AG09309 (cell line): ENCODE measurements around the gene MEN1.

Source experiments
- DNase-seq: peaks from one replicate; pipeline ENCODE4 v3.0.0-alpha.2; 2010; ENCODE audit warnings: low read depth
- H3K4me3 ChIP-seq: 2 replicates; pipeline ENCODE4 v1.5.1; 2011; ENCODE audit warnings: mild to moderate bottlenecking, low read depth, low read length, moderate library complexity; ENCODE audit not compliant: control insufficient read depth
- TF ChIP-seq, protein P1 (sequence below): IDR thresholded peaks from 2 replicates; pipeline ENCODE4 v1.5.1; 2011; ENCODE audit warnings: mild to moderate bottlenecking, low read depth, low read length, inconsistent platforms; ENCODE audit not compliant: insufficient read depth, control insufficient read depth; ENCODE audit errors: missing control alignments

MEN1 gene

DNA sequence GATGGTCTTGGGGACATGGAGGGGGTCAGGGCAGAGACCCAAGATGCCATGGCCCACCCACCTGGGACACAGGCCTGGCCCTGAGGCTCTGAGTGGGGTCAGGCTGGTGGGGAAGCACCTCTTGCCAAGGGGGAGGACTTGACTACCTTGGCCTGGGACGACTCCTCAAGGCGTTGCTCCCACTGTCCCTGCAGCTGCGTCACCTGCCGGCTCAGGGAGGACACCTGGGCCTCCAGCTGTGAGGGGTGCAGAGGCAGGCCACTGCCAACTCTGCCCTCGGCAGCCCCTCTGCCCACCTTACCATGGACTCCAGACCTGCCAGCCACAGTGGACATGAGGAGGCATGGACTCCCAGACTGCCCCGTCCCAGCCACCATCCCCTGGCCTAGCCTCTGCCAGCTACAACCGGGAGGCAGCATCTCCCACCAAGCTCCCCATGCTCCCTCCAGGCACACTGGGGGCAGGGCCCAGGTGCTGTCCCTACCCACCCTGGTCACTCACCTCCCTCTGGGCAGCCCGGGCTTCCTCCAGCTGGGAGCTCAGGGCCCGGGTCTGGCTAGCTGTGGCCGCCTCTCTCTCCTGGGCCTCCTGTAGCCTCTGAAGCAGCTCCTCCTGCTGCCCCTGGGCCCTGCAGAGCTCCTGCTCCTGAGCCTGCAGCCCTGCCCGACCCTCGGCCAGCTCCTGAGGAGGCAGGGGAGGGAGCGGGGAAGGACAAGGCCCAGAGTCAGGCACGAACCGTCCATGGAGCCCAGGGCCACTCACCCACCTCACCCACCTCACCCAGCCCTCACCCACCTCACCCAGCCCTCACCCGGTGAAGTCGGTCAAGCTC, 25.5 kb upstream of the MEN1 start:
- no peak overlapping the region for H3K4me3 ChIP-seq
- TF ChIP-seq, protein P1, sequence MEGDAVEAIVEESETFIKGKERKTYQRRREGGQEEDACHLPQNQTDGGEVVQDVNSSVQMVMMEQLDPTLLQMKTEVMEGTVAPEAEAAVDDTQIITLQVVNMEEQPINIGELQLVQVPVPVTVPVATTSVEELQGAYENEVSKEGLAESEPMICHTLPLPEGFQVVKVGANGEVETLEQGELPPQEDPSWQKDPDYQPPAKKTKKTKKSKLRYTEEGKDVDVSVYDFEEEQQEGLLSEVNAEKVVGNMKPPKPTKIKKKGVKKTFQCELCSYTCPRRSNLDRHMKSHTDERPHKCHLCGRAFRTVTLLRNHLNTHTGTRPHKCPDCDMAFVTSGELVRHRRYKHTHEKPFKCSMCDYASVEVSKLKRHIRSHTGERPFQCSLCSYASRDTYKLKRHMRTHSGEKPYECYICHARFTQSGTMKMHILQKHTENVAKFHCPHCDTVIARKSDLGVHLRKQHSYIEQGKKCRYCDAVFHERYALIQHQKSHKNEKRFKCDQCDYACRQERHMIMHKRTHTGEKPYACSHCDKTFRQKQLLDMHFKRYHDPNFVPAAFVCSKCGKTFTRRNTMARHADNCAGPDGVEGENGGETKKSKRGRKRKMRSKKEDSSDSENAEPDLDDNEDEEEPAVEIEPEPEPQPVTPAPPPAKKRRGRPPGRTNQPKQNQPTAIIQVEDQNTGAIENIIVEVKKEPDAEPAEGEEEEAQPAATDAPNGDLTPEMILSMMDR: no peak
- no peak for DNase-seq

DNA sequence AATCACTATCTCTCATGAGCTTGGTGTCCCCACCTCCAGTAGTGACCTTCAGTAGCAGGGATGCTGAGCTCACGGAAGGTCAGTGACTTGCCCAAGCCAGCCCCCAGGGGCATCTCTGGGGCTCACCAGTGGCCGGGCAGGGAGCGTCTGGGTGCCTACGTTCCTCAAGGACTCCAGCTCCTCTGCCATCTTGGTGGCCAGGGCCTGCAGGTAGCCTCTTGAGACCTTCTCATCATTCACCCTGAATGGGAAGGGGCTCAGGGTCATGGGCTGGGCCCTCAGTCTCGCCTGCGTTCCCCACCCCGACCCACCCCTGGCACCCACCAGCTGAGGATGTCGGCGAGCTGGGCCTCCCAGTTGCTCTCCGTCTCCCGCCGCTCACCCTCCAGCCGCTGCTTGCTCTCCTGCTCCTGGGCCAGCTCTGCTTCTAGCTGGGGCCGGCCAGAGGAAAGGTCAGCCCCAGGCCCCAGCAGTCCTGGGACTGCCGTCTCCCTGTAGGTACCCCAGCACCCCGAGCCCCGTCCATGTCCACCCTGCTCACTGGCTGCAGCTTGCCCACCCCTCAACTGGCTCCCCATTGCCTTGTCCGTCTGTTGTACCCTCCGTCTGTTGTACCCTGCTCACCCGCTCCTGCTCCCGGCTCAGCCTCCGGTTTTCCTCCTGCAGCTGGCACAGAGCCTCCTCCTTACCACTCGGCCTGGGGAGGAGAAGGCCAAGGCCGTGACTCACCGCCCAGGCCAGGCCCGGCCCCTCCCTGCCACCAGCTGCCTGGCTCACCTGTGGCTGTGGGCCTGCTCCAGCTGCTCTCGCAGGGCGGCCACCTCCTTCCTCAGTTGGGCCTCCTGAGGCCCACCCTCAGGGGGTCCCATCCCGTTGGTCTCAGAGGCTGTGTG, 24.6 kb upstream of the MEN1 start:
- TF ChIP-seq, protein P1: no peak
- no peak overlapping the region for H3K4me3 ChIP-seq
- DNase-seq: no peak

DNA sequence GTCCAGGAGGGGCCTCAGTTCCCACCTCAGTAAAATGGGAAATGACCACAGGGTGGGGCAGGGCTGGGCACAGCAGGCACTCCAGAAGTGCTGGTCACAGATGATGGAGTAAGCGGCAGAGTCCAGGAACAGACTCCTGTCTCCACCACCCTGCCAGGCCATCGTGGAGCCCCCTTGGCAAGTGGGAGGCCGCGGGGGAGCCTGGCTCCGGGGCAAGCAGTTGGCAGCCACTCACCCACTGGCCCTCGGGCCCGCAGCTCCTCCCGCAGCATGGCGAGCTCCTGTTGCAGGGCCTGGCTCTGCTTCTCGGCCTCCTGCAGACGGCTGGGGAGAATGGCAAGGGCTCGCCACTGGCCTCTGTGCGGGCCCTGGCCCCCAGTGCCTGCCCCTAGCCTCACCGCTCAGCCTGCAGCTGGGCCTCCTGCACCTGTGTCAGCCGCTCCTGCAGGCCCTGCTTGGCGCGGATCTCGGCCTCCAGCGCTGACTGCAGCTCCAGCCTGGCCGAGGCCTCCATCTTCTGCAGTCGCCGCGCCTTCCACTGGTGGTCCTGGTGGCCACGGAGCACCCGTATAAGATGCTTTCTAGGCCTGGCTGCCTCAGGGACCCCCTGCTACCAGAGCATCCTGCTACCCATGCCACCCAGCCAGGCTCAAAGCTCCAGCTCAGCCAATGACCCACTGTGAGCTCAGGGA, 23.8 kb upstream of the MEN1 start:
- no peak for DNase-seq
- TF ChIP-seq, protein P1: no peak
- no peak overlapping the region for H3K4me3 ChIP-seq

DNA sequence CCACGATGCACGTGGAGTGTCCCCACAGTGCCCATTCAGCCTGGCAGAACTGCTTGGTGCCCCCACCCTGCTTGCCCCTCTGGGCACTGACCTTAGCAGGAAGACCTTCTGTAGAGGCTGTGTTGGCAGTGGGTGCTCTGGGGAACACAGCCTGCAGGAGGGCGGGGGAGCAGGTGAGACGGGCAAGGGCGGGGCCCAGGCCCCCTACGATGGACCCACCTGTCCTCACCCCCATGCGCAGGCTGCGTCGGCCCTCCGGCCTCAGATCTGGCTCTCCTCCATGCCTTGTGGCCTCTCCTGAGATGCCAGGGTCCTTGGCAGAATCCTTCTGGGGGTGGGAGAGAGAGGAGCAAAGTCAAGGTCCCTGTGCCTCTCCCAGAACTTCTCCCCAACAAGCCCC, 23.2 kb upstream of the MEN1 start:
- TF ChIP-seq, protein P1: no peak
- DNase-seq: no peak
- no peak overlapping the region for H3K4me3 ChIP-seq

DNA sequence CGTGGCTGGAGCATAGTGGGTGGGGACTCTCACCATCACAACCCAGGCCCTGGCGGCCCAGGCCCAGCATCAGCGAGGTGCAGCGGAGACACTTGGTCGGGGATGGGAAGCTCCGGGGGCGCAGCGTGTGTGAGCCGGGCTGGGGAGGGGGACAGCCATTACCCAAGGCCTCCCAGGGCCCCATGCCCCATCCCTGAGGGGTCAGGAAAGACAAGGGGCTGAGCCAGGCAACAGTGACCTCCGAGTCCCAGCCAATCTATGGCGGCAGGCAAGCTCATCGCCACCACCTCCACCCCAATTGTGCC, 22.8 kb upstream of the MEN1 start:
- no peak for DNase-seq
- TF ChIP-seq, protein P1: no peak
- no peak overlapping the region for H3K4me3 ChIP-seq

DNA sequence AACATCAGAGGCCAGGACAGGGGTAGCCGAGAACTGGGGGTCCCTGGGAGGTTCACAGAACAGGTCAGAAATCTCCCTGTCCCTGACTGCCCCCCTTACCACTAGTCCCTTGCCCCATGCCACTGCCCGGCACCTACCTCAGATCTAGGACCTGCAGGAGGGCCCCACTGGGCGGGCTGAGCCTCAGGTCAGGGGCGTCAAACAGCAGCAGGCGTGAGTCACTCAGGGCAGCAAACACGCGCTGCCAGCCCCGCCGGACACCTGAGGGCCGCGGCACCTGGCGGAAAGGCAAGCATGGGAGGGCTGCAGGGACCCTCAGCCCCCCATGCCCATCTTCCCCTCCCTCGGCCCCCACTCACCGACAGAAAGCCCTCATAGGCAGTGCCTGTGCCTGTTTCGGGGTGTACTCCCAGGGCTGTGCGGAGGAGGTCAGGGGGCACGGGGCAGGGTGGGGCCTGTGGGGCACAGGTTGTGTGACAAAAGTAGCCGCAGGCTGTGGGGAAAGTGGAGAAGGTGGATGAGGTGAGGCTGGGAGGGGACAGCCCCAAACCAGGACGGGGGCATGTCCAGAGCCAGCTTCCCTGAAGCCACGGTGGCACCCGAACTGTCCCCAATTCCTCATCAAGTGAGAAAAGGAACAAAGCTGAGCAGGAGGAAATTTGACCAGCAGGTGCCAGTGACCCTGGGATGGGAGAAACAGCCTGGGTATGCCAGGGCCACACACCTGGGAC, 22.3 kb upstream of the MEN1 start:
- no peak overlapping the region for H3K4me3 ChIP-seq
- TF ChIP-seq, protein P1: no peak
- no peak for DNase-seq
